Measurements from ENCODE around the gene WNK3.

The WNK3 gene

DNA sequence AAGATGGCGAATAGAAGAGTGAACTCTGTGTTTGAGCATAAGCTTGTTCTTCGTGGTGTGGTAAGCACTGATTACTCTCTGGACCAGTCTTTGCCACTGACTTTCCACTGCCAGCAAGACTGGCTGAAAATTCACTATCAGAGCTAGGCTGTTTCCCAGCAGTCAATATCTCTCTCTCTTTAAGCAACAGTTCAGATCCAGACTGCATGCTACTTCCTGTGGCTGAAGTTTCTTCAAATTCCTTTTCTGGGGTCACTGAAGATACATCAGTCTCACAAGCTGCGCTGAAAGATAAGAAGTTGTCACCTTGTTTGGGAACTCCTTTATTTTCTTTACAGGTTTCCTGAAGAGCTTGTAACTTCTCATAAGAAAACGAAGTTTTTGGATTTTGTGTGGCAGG is 120.8 kb downstream of the WNK3 start:
- H3K27ac ChIP-seq (ENCODE audit: low read depth, low read length, poor library complexity, severe bottlenecking) = no peak overlapping the region
- no peak overlapping the region for H3K9ac ChIP-seq (ENCODE audit: low read length)
- no peaks in the 10 kb centered on the region for H3K9me2 ChIP-seq (ENCODE audit: low read depth, low read length)
- no peaks in the 10 kb centered on the region for H3K9me3 ChIP-seq (ENCODE audit: low read length)
- no peaks in the 10 kb centered on the region for H3K27me3 ChIP-seq (ENCODE audit: insufficient read depth, low read length)
- H2AFZ ChIP-seq (ENCODE audit: low read length) = no peak overlapping the region
- H4K20me1 ChIP-seq (ENCODE audit: insufficient read depth, low read length) = no peaks in the 10 kb centered on the region
- no peaks in the 10 kb centered on the region for H3K36me3 ChIP-seq (ENCODE audit: insufficient read depth, low read length)
- no peaks in the 10 kb centered on the region for H3K4me1 ChIP-seq (ENCODE audit: insufficient read depth, low read length, severe bottlenecking)
- TF ChIP-seq EZH2 (IDR thresholded peaks at IDR 0.05; ENCODE audit: borderline replicate concordance, low read length) = no peak
- TF ChIP-seq, protein P1, sequence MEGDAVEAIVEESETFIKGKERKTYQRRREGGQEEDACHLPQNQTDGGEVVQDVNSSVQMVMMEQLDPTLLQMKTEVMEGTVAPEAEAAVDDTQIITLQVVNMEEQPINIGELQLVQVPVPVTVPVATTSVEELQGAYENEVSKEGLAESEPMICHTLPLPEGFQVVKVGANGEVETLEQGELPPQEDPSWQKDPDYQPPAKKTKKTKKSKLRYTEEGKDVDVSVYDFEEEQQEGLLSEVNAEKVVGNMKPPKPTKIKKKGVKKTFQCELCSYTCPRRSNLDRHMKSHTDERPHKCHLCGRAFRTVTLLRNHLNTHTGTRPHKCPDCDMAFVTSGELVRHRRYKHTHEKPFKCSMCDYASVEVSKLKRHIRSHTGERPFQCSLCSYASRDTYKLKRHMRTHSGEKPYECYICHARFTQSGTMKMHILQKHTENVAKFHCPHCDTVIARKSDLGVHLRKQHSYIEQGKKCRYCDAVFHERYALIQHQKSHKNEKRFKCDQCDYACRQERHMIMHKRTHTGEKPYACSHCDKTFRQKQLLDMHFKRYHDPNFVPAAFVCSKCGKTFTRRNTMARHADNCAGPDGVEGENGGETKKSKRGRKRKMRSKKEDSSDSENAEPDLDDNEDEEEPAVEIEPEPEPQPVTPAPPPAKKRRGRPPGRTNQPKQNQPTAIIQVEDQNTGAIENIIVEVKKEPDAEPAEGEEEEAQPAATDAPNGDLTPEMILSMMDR (IDR thresholded peaks at IDR 0.05; ENCODE audit: low read length) = no peak
- no peaks in the 10 kb centered on the region for H3K79me2 ChIP-seq (ENCODE audit: insufficient read depth, low read length)
- no peaks in the 10 kb centered on the region for H3F3A ChIP-seq (ENCODE audit: insufficient read depth, low read length)
- no peak overlapping the region for H3K4me3 ChIP-seq (ENCODE audit: low read depth, low read length, poor library complexity, severe bottlenecking)
- H3K4me2 ChIP-seq (ENCODE audit: low read length) = no peak overlapping the region

DNA sequence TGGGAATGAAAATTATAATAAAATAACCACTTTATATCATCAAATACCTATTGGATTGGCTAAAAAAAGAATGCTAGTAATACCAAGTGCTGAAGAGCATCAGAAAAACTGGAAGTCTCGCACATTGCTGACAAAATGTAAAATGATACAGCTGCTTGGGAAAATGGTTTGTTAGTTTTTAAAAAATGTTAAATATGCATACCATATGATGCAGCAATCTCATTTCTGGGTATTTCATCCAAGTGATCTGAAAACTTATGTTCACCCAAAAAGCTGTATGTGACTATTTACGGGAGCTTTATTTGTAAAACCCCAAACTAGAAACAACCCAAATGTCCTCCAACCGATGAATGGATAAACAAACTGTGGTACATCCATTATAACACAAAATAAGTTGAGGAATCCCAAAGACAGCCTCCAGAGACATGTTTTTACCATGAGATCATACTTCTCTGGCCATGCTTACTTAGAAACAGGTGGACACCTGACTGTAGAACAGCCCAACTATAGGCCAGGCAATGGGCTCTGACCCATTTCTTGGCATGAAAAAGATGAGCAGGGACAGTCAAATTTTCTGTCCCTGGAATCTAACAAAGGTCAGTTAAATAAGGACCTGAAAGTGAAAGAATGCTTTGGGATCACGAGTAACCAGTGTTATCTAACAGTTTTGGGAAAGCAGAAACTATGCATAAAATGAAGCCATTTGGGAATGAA is 127.3 kb downstream of the WNK3 start:
- no peaks in the 10 kb centered on the region for H3K27me3 ChIP-seq (ENCODE audit: insufficient read depth, low read length)
- H4K20me1 ChIP-seq (ENCODE audit: insufficient read depth, low read length) = no peaks in the 10 kb centered on the region
- TF ChIP-seq EZH2 (IDR thresholded peaks at IDR 0.05; ENCODE audit: borderline replicate concordance, low read length) = no peak
- TF ChIP-seq, protein P1 (IDR thresholded peaks at IDR 0.05; ENCODE audit: low read length) = no peak
- no peak overlapping the region for H2AFZ ChIP-seq (ENCODE audit: low read length)
- no peaks in the 10 kb centered on the region for H3K36me3 ChIP-seq (ENCODE audit: insufficient read depth, low read length)
- no peak overlapping the region for H3K27ac ChIP-seq (ENCODE audit: low read depth, low read length, poor library complexity, severe bottlenecking)
- H3K79me2 ChIP-seq (ENCODE audit: insufficient read depth, low read length) = no peaks in the 10 kb centered on the region
- H3K4me3 ChIP-seq (ENCODE audit: low read depth, low read length, poor library complexity, severe bottlenecking) = no peak overlapping the region
- H3K9me3 ChIP-seq (ENCODE audit: low read length) = no peaks in the 10 kb centered on the region
- H3K4me2 ChIP-seq (ENCODE audit: low read length) = no peak overlapping the region
- H3K4me1 ChIP-seq (ENCODE audit: insufficient read depth, low read length, severe bottlenecking) = no peaks in the 10 kb centered on the region
- no peaks in the 10 kb centered on the region for H3F3A ChIP-seq (ENCODE audit: insufficient read depth, low read length)
- H3K9me2 ChIP-seq (ENCODE audit: low read depth, low read length) = no peaks in the 10 kb centered on the region
- no peak overlapping the region for H3K9ac ChIP-seq (ENCODE audit: low read length)

DNA sequence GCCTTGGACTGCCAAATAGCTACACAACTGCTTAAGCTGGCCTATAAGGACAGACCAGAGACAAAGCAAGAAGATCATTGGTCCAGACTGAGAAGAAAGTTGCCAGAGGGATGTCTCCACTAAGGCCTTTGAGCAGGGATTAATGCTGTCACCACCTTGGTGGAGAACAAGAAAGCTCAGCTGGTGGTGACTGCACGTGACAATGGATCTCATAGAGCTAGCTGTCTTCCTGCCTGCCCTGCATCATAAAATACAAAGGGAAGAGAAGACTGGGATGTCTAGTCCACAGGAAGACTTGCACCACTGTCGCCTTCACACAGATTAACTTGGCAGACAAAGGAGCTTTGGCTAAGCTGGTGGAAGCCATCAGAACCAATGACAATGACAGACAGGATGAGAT is 134.3 kb downstream of the WNK3 start:
- Histone ChIP-seq H3K9me2 (ENCODE audit: low read depth, low read length) (no peaks in the 10 kb centered on the region), H3K4me3 (ENCODE audit: low read depth, low read length, poor library complexity, severe bottlenecking) (no peak overlapping the region), H3K79me2 (ENCODE audit: insufficient read depth, low read length) (no peaks in the 10 kb centered on the region), H3K4me1 (ENCODE audit: insufficient read depth, low read length, severe bottlenecking) (no peaks in the 10 kb centered on the region), H3K27ac (ENCODE audit: low read depth, low read length, poor library complexity, severe bottlenecking) (no peak overlapping the region), H3K4me2 (ENCODE audit: low read length) (no peak overlapping the region), H3F3A (ENCODE audit: insufficient read depth, low read length) (no peaks in the 10 kb centered on the region), H2AFZ (ENCODE audit: low read length) (no peak overlapping the region), H3K9ac (ENCODE audit: low read length) (no peak overlapping the region), H3K27me3 (ENCODE audit: insufficient read depth, low read length) (no peaks in the 10 kb centered on the region), H3K9me3 (ENCODE audit: low read length) (no peaks in the 10 kb centered on the region), H4K20me1 (ENCODE audit: insufficient read depth, low read length) (no peaks in the 10 kb centered on the region), H3K36me3 (ENCODE audit: insufficient read depth, low read length) (no peaks in the 10 kb centered on the region)
- TF ChIP-seq, protein P1 (IDR thresholded peaks at IDR 0.05; ENCODE audit: low read length) = no peak
- TF ChIP-seq EZH2 (IDR thresholded peaks at IDR 0.05; ENCODE audit: borderline replicate concordance, low read length) = no peak

Data from OCI-LY1 (cell line).